ENCODE data around the gene MYBBP1A. TPM values are rescaled to one million over a fixed set of nuclear protein-coding genes. Genes with fewer than 3 reads are reported as not detected.

The MYBBP1A gene
- total and polyA plus RNA-seq, 2 of the 4 experiments (the other 2 are of a cell fraction) = 22.6 to 45.9 TPM

DNA sequence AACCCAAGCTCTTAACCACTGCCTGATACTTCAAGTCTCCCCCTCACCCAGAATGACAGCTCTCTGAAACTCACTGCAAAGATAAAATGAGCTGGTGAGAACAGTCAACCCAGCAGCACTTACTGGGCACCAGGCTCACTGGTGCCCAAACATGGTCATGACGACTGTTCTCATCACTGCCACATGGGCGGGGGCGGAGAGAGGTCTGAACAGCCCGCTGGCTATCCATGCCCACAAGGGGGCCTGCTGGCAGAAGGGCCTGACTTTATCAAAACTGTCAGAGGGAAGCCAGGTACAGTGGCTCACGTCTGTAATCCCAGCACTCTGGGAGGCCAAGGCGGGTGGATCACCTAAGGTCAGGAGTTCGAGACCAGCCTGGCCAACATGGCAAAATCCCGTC lies 4.0 kb downstream of the MYBBP1A start:
- Histone ChIP-seq H4K5ac (ENCODE audit: low read depth, low read length) (no peak overlapping the region), H3K18ac (ENCODE audit: low read depth, low read length) (no peak overlapping the region), H3K23ac (ENCODE audit: low read depth, low read length) (no peak overlapping the region), H3K14ac (replicated peaks; ENCODE audit: low read depth, low read length) (no peak overlapping the region), H4K8ac (ENCODE audit: low read depth in 2 of 2, low read length in 2 of 2) (no peak overlapping the region), H3K27me3 (ENCODE audit: control insufficient read depth, insufficient read depth, low read length) (no peaks in the 10 kb centered on the region), H3K56ac (ENCODE audit: extremely low read depth, insufficient read depth, low read length) (no peak overlapping the region), H2AK9ac (replicated peaks; ENCODE audit: low read depth, low read length, poor library complexity) (no peak overlapping the region), H3K36me3 (ENCODE audit: control insufficient read depth, insufficient read depth, low read length) (peaks cover 56% of the 10 kb centered on the region), H3K9ac (ENCODE audit: low read depth, low read length) (no peak overlapping the region), H3K4me1 (ENCODE audit: control insufficient read depth, insufficient read depth, low read length) (peaks cover 10% of the 10 kb centered on the region), H2AFZ (replicated peaks; ENCODE audit: low read length, poor library complexity) (no peak overlapping the region), H2BK5ac (ENCODE audit: low read depth, low read length, poor library complexity, severe bottlenecking) (no peak overlapping the region), H2AK5ac (ENCODE audit: low read depth, low read length) (no peak overlapping the region), H4K91ac (ENCODE audit: insufficient read depth, low read depth, low read length) (no peak overlapping the region), H3K9me3 (ENCODE audit: control insufficient read depth, insufficient read depth, low read length) (no peaks in the 10 kb centered on the region), H2BK15ac (ENCODE audit: low read depth, low read length) (no peak overlapping the region), H3K4me2 (ENCODE audit: low read depth, low read length) (no peak overlapping the region), H3K4me3 (ENCODE audit: insufficient read depth, low read depth, low read length) (no peak overlapping the region), H2BK120ac (ENCODE audit: low read depth, low read length) (no peak overlapping the region), H3K9me1 (ENCODE audit: insufficient read depth, low read length) (peaks cover 6% of the 10 kb centered on the region; the same call in 1 of the 2 replicates), H2BK20ac (ENCODE audit: low read depth, low read length) (no peak overlapping the region), H3K79me1 (ENCODE audit: low read depth in 1 of 2, low read length in 2 of 2) (peaks cover 9 to 36% of the 10 kb centered on the region in 2 experiments), H4K20me1 (ENCODE audit: insufficient read depth, low read length) (0 out of 2 replicates have a peak, but pooled peaks cover 3% of the 10 kb centered on the region), H3K4ac (ENCODE audit: low read depth, low read length) (no peak overlapping the region), H3K27ac (ENCODE audit: insufficient read depth, low read length) (no peak overlapping the region)
- no TSS peak for BruUV-seq (replicated peaks)
- in situ Hi-C loops (cut with MboI; ENCODE audit: low sequenced_read_pairs) (loop anchor here (10.0 kb wide), 1 partner anchor 56 kb away; the partner anchor contains the start of gene SPNS2), dilution Hi-C loops (cut with HindIII; ENCODE audit: low sequenced_read_pairs, unreplicated experiment) (no loop called here), intact Hi-C loops (cut with micrococcal nuclease) (no loop called here)
- 100% methylated on average over 1 of the region's 8 CpGs; no CpG with 5 or more reads in 1 of the 2 experiments for WGBS, 2 experiments (ENCODE audit: extremely low coverage in 2 of 2, insufficient read length in 1 of 2)
- ChIA-PET POLR2A (ENCODE audit: unreplicated experiment) (no interaction called here), CTCF (no interaction called here)
- no peak for DNase-seq
- ATAC-seq (ENCODE audit: low read depth) = no peak
- no peak for TF ChIP-seq MAFK (IDR thresholded peaks at IDR 0.05; ENCODE audit: low read depth, low read length)
- TF ChIP-seq SMC3 (IDR thresholded peaks at IDR 0.05; ENCODE audit: low read depth, low read length) = no peak
- no peak for TF ChIP-seq RAD21 (IDR thresholded peaks at IDR 0.05; ENCODE audit: low read length)
- TF ChIP-seq, protein P1, sequence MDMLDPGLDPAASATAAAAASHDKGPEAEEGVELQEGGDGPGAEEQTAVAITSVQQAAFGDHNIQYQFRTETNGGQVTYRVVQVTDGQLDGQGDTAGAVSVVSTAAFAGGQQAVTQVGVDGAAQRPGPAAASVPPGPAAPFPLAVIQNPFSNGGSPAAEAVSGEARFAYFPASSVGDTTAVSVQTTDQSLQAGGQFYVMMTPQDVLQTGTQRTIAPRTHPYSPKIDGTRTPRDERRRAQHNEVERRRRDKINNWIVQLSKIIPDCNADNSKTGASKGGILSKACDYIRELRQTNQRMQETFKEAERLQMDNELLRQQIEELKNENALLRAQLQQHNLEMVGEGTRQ (IDR thresholded peaks at IDR 0.05; ENCODE audit: low read depth, low read length) = no peak
- TF ChIP-seq RFX5 (IDR thresholded peaks at IDR 0.05; ENCODE audit: low read depth, low read length) = no peak
- TF ChIP-seq RCOR1 (IDR thresholded peaks at IDR 0.05; ENCODE audit: insufficient replicate concordance, low read length) = no peak
- no peak for TF ChIP-seq CHD1 (IDR thresholded peaks at IDR 0.05; ENCODE audit: low read depth, low read length)
- no peak for TF ChIP-seq MAZ (IDR thresholded peaks at IDR 0.05; ENCODE audit: borderline replicate concordance, low read depth, low read length)
- no peak for TF ChIP-seq ELK1 (IDR thresholded peaks at IDR 0.05; ENCODE audit: borderline replicate concordance, low read depth, low read length)
- no peak for TF ChIP-seq POLR2A (IDR thresholded peaks at IDR 0.05; ENCODE audit: low read depth, low read length)
- no peak for TF ChIP-seq FOS (IDR thresholded peaks at IDR 0.05; ENCODE audit: low read depth, low read length)
